ENCODE results near the gene MCM3AP.

DNA sequence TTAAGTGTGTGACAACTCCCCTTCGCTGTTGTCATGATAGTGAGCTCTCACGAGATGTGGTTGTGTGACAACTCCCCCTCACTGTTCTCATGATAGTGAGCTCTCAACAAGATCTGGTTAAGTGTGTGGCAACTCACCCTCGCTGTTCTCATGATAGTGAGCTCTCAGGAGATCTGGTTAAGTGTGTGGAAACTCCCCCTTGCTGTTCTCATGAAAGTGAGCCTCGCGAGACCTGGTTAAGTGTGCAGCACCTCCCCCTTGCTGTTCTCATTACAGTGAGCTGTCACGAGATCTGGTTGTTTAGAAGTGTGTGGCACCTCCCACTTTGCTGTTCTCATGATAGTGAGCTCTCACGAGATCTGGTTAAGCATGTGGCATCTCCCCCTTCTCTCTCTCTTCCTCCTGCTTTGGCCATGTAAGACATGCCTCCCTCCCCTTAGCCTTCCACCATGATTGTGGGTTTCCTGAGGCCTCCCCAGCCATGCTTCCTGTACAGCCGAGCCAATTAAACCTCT lies 31.7 kb downstream of the MCM3AP start:
- TF ChIP-seq, protein P1, sequence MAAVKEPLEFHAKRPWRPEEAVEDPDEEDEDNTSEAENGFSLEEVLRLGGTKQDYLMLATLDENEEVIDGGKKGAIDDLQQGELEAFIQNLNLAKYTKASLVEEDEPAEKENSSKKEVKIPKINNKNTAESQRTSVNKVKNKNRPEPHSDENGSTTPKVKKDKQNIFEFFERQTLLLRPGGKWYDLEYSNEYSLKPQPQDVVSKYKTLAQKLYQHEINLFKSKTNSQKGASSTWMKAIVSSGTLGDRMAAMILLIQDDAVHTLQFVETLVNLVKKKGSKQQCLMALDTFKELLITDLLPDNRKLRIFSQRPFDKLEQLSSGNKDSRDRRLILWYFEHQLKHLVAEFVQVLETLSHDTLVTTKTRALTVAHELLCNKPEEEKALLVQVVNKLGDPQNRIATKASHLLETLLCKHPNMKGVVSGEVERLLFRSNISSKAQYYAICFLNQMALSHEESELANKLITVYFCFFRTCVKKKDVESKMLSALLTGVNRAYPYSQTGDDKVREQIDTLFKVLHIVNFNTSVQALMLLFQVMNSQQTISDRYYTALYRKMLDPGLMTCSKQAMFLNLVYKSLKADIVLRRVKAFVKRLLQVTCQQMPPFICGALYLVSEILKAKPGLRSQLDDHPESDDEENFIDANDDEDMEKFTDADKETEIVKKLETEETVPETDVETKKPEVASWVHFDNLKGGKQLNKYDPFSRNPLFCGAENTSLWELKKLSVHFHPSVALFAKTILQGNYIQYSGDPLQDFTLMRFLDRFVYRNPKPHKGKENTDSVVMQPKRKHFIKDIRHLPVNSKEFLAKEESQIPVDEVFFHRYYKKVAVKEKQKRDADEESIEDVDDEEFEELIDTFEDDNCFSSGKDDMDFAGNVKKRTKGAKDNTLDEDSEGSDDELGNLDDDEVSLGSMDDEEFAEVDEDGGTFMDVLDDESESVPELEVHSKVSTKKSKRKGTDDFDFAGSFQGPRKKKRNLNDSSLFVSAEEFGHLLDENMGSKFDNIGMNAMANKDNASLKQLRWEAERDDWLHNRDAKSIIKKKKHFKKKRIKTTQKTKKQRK (IDR thresholded peaks at IDR 0.05; ENCODE audit: borderline replicate concordance, low read depth, low read length) = no peak
- TF ChIP-seq, protein P2, sequence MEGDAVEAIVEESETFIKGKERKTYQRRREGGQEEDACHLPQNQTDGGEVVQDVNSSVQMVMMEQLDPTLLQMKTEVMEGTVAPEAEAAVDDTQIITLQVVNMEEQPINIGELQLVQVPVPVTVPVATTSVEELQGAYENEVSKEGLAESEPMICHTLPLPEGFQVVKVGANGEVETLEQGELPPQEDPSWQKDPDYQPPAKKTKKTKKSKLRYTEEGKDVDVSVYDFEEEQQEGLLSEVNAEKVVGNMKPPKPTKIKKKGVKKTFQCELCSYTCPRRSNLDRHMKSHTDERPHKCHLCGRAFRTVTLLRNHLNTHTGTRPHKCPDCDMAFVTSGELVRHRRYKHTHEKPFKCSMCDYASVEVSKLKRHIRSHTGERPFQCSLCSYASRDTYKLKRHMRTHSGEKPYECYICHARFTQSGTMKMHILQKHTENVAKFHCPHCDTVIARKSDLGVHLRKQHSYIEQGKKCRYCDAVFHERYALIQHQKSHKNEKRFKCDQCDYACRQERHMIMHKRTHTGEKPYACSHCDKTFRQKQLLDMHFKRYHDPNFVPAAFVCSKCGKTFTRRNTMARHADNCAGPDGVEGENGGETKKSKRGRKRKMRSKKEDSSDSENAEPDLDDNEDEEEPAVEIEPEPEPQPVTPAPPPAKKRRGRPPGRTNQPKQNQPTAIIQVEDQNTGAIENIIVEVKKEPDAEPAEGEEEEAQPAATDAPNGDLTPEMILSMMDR (IDR thresholded peaks at IDR 0.05 in 2 of 3, conservative IDR thresholded peaks at IDR 0.05 in 1 of 3; ENCODE audit: insufficient read depth in 2 of 3, low read depth in 1 of 3, low read length in 3 of 3) = no peak
- no peak for TF ChIP-seq HMG20B (CRISPR knock-in tag; IDR thresholded peaks at IDR 0.05)
- TF ChIP-seq MXD1 (CRISPR knock-in tag; IDR thresholded peaks at IDR 0.05; ENCODE audit: borderline replicate concordance, poor library complexity, severe bottlenecking) = no peak
- TF ChIP-seq, protein P3, sequence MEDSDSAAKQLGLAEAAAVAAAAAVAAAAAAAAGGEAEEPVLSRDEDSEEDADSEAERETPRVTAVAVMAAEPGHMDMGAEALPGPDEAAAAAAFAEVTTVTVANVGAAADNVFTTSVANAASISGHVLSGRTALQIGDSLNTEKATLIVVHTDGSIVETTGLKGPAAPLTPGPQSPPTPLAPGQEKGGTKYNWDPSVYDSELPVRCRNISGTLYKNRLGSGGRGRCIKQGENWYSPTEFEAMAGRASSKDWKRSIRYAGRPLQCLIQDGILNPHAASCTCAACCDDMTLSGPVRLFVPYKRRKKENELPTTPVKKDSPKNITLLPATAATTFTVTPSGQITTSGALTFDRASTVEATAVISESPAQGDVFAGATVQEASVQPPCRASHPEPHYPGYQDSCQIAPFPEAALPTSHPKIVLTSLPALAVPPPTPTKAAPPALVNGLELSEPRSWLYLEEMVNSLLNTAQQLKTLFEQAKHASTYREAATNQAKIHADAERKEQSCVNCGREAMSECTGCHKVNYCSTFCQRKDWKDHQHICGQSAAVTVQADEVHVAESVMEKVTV (CRISPR knock-in tag; IDR thresholded peaks at IDR 0.05) = no peak
- TF ChIP-seq RAD21 (CRISPR knock-in tag; conservative IDR thresholded peaks at IDR 0.05 in 1 of 2, IDR thresholded peaks at IDR 0.05 in 1 of 2) = no peak
- TF ChIP-seq GABPA (tag; conservative IDR thresholded peaks at IDR 0.05; ENCODE audit: low read depth) = no peak
- TF ChIP-seq EP300 (IDR thresholded peaks at IDR 0.05; ENCODE audit: low read length) = no peak

Measured in K562 (cell line).